Stimulated activated CD8-positive, alpha-beta memory T cell treated with anti-CD3 and anti-CD28 coated beads, Interleukin-4, amount 100 ng/mL, for 4 hours (primary cell): ENCODE data around the gene TARS3.
"Not testable (repeated sequence)": the region's sequence is repeated elsewhere in the genome, so short reads cannot be mapped to it uniquely, and the experiment has no call there.

Experiments used
- DNase-seq, 2 donors: peaks; one replicate each; pipeline ENCODE4 v3.0.0-alpha.2; 2020; ENCODE audit warnings: low read depth in 2 of 2, low spot score in 1 of 2

TARS3 gene

GRCh38 chr15:101723874-101724674, at the start of gene TARS3:
TARS3 (minus strand) TSS chr15:101724473; CDS start chr15:101724387, 86 bp downstream.
- peak; percentile 91 to 95 for DNase-seq

GRCh38 chr15:101773496-101774100, 49.3 kb upstream of the TARS3 start:
- no peak for DNase-seq

GRCh38 chr15:101772921-101773320, 48.6 kb upstream of the TARS3 start:
- DNase-seq, result no peak

GRCh38 chr15:101767083-101767640, 42.9 kb upstream of the TARS3 start:
- DNase-seq, result not testable (repeated sequence)

- DNase-seq, result no peak
These were observed 41.6 kb upstream of the TARS3 start for GRCh38 chr15:101765772-101766456.

GRCh38 chr15:101765340-101765671, 41.0 kb upstream of the TARS3 start:
- DNase-seq, result not testable (repeated sequence)

GRCh38 chr15:101764669-101765339, 40.5 kb upstream of the TARS3 start:
- not testable (repeated sequence) for DNase-seq

GRCh38 chr15:101746716-101747082, 22.4 kb upstream of the TARS3 start:
- DNase-seq, result not testable (repeated sequence)

GRCh38 chr15:101734837-101735236, 10.6 kb upstream of the TARS3 start:
- not testable (repeated sequence) for DNase-seq

- no peak for DNase-seq
These were observed 9.3 kb upstream of the TARS3 start for GRCh38 chr15:101733545-101733944.

- no peak for DNase-seq
These were observed 8.5 kb upstream of the TARS3 start for GRCh38 chr15:101732772-101733171.

GRCh38 chr15:101731746-101732145, 7.5 kb upstream of the TARS3 start:
- no peak for DNase-seq

GRCh38 chr15:101727186-101727585, 2.9 kb upstream of the TARS3 start:
- DNase-seq, result no peak

- no peak for DNase-seq
These were observed 800 bp upstream of the TARS3 start for GRCh38 chr15:101725073-101725472.

GRCh38 chr15:101724675-101725005, 367 bp upstream of the TARS3 start:
- no peak for DNase-seq

GRCh38 chr15:101723171-101723873, 951 bp downstream of the TARS3 start:
- DNase-seq, result no peak

GRCh38 chr15:101718896-101719295, 5.4 kb downstream of the TARS3 start:
- no peak for DNase-seq

GRCh38 chr15:101712078-101712477, 12.2 kb downstream of the TARS3 start:
- DNase-seq, result no peak

GRCh38 chr15:101710806-101711205, 13.5 kb downstream of the TARS3 start:
- no peak for DNase-seq

GRCh38 chr15:101709466-101709865, 14.8 kb downstream of the TARS3 start:
- no peak for DNase-seq

- no peak for DNase-seq
These were observed 16.3 kb downstream of the TARS3 start for GRCh38 chr15:101707983-101708382.
